ENCODE data around the gene GAGE13.
"Not testable (repeated sequence)": the region's sequence is repeated elsewhere in the genome, so short reads cannot be mapped to it uniquely, and the experiment has no call there.

GAGE13 gene

DNA sequence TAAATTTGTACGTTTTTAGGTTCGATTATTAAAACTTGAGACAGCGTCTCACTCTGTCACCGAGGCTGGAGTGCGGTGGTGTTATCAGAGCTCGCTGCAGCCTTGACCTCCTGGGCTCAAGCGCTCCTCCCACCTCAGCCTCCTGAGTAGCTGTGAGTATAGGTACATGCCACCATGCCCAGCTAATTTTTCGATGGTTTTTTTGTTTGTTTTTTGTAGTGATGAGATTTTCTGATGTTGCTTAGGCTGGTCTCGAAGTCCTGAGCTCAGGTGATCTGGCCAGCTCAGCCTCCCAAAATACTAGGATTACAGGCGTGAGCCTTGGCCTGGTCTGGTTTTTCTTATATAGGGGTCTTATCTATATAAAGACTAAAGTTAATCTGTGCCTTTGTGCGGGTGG, 961 bp upstream of the GAGE13 start:
- H3K36me3 ChIP-seq (ENCODE audit: control insufficient read depth, insufficient read depth, low read length); H3K27ac ChIP-seq (ENCODE audit: low read length); DNase-seq (ENCODE audit: low read depth, low spot score); H3K27me3 ChIP-seq (ENCODE audit: control insufficient read depth, insufficient read depth, low read length); H3K4me3 ChIP-seq (ENCODE audit: low read length); H3K9me3 ChIP-seq (ENCODE audit: control insufficient read depth, insufficient read depth, low read length); H3K4me1 ChIP-seq (ENCODE audit: control insufficient read depth, insufficient read depth, low read length): not testable (repeated sequence)
- WGBS (ENCODE audit: insufficient coverage, insufficient read length): no CpG with 5 or more reads among the region's 11 CpGs

DNA sequence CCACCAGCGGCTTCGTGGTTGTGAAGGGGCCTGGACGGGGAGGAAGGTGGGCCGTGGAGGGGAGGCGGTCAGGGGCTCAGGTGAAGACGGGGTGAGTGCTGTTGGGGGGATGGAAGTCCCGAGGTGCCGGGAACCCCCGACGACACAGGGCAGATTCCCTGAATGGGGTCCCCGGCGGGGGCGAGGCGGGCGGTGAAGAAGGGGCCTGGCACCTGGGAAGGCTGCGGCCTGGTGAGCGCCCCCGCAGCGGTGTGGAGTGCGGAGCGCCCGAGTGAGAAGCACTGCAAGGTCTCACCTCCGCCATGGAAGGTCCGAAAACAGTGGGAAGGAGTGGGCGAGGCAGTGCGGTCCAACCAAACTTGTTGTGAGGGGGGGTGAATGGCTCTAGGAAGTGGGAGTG, 459 bp downstream of the GAGE13 start:
- not testable (repeated sequence) for DNase-seq (ENCODE audit: low read depth, low spot score); H3K4me3 ChIP-seq (ENCODE audit: low read length); H3K27ac ChIP-seq (ENCODE audit: low read length); H3K36me3 ChIP-seq (ENCODE audit: control insufficient read depth, insufficient read depth, low read length); H3K9me3 ChIP-seq (ENCODE audit: control insufficient read depth, insufficient read depth, low read length); H3K4me1 ChIP-seq (ENCODE audit: control insufficient read depth, insufficient read depth, low read length); H3K27me3 ChIP-seq (ENCODE audit: control insufficient read depth, insufficient read depth, low read length)
- no CpG with 5 or more reads among the region's 26 CpGs for WGBS (ENCODE audit: insufficient coverage, insufficient read length)

GRCh38 chrX:49341449-49341848, 10.1 kb downstream of the GAGE13 start:
- DNase-seq (ENCODE audit: low read depth, low spot score); H3K4me3 ChIP-seq (ENCODE audit: low read length); H3K27me3 ChIP-seq (ENCODE audit: control insufficient read depth, insufficient read depth, low read length); H3K27ac ChIP-seq (ENCODE audit: low read length); H3K9me3 ChIP-seq (ENCODE audit: control insufficient read depth, insufficient read depth, low read length); H3K4me1 ChIP-seq (ENCODE audit: control insufficient read depth, insufficient read depth, low read length); H3K36me3 ChIP-seq (ENCODE audit: control insufficient read depth, insufficient read depth, low read length): not testable (repeated sequence)
- WGBS (ENCODE audit: insufficient coverage, insufficient read length): no CpG with 5 or more reads among the region's 24 CpGs

DNA sequence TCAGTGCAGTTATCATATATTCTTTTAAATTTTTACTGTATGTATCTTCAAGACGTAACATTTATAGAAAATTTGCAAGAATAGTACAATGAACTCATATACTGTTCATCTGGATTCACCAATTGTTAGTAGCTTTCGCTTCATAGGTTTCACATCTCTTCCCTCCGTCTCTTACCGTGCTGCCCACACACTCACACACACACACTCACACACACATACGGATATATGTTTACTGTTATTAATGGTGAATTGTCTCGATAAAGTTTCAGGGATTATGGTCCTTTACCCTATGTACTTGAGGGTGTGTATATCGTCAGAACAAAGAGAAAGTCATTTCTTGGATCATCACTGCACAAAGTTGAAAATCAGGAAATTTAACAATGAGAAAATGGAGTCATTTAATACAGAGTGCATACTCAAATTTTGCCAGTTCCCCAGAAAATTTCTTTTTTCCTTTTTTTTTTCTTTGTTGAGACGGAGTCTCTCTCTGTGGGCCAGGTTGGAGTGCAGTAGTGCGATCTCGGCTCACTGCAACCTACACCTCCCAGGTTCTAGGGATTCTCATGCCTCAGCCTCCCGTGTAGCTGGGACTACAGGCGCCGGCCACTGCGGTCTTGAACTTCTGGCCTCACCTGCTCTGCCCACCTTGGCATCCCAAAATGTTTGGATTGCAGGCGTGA, 13.3 kb downstream of the GAGE13 start:
- not testable (repeated sequence) for H3K4me3 ChIP-seq (ENCODE audit: low read length); H3K27me3 ChIP-seq (ENCODE audit: control insufficient read depth, insufficient read depth, low read length); H3K27ac ChIP-seq (ENCODE audit: low read length); DNase-seq (ENCODE audit: low read depth, low spot score); H3K4me1 ChIP-seq (ENCODE audit: control insufficient read depth, insufficient read depth, low read length); H3K9me3 ChIP-seq (ENCODE audit: control insufficient read depth, insufficient read depth, low read length); H3K36me3 ChIP-seq (ENCODE audit: control insufficient read depth, insufficient read depth, low read length)
- WGBS (ENCODE audit: insufficient coverage, insufficient read length): no CpG with 5 or more reads among the region's 15 CpGs

- H3K4me3 ChIP-seq (ENCODE audit: low read length); DNase-seq (ENCODE audit: low read depth, low spot score): not testable (repeated sequence)
- WGBS (ENCODE audit: insufficient coverage, insufficient read length): no CpG with 5 or more reads among the region's 10 CpGs
These were observed 14.0 kb downstream of the GAGE13 start for GRCh38 chrX:49345402-49345801.

DNA sequence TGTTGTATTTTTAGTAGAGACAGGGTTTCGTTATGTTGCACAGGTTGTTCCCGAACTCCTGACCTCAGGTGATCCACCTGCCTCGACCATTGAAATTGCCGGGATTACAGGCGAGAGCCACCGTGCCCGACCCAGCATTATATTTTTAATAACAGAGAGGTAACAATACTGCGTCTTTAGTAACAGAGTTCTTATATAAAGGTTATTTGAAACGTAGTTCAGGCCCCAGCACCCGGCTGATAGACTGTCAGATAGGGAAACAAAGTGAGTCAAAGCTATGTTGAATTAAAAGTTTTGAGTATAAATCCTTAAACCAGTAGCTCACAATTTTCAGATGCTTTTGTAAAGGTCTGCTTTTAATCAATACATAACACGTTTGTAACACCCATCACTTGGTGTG, 14.8 kb downstream of the GAGE13 start:
- not testable (repeated sequence) for H3K4me3 ChIP-seq (ENCODE audit: low read length); H3K36me3 ChIP-seq (ENCODE audit: control insufficient read depth, insufficient read depth, low read length); DNase-seq (ENCODE audit: low read depth, low spot score); H3K9me3 ChIP-seq (ENCODE audit: control insufficient read depth, insufficient read depth, low read length); H3K4me1 ChIP-seq (ENCODE audit: control insufficient read depth, insufficient read depth, low read length); H3K27me3 ChIP-seq (ENCODE audit: control insufficient read depth, insufficient read depth, low read length); H3K27ac ChIP-seq (ENCODE audit: low read length)
- WGBS (ENCODE audit: insufficient coverage, insufficient read length): no CpG with 5 or more reads among the region's 11 CpGs

More at GRCh38 chrX:49345402-49345801, 14.0 kb downstream of the GAGE13 start:
- not testable (repeated sequence) for H3K27ac ChIP-seq (ENCODE audit: low read length); H3K9me3 ChIP-seq (ENCODE audit: control insufficient read depth, insufficient read depth, low read length); H3K27me3 ChIP-seq (ENCODE audit: control insufficient read depth, insufficient read depth, low read length); H3K4me1 ChIP-seq (ENCODE audit: control insufficient read depth, insufficient read depth, low read length); H3K36me3 ChIP-seq (ENCODE audit: control insufficient read depth, insufficient read depth, low read length)

Measured in iPS DF 6.9 (cell line).